Retina (tissue), 1 donor: ENCODE data around the gene TRIO.

Experiments
- DNase-seq: peaks from one replicate; pipeline ENCODE4 v3.0.0-alpha.2; 2016

The TRIO gene

DNA sequence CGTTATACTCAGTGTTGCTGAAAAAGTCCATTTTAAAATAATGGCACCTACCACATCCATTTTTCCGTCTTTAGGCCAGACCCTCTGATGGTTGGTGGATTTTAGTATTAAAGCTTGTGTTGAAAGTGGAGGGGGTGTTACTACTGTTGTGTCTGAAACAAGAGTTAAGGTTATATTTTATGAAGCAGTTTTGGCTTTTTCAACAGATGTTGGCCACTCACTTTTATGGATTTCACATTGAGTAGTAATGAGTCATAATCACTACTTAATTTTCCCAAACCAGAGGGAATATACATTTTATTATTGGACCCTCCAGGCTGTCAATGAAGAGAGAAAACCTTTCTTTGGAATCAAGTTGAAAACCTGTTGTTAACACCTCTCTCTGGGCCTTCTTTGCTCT lies 88.0 kb downstream of the TRIO start:
- DNase-seq, result no peak

DNA sequence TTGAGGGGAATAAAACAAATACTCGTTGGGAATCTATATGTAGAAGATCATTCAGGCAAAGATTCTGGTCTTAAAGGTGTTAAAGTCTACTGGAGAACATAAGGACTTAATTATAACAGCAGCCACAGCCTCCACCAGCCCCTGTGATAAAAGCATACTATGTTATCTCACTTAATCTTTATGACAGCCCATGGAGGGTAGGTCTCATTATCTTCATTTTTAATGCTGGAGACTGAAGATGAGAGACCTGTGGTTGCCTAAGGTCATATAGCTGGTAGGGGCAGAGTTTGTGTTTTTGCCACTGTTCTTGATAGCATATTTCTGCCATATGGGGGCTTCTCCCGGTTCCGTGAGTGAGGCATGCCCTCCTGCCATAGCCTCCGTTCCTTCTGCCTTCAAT lies 88.7 kb downstream of the TRIO start:
- DNase-seq, result no peak

DNA sequence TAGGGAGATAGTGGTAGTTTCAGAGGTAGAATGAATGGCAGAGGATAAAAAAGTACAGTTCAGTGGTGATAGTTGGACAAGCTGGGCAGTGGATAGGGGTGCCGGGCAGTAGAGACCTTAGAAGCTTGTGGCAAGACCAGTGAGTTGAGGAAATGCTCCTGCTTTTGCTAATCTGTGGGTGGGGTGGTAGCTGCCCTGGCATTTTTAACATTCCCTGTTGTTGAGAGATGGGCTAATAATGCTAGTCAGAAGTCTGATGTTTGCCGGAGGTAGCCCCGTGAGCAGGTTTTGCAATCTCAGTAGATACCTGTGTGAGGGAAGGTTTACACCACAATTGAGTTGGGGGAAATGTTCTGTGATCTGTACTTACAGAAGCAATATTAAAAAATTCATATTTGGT lies 91.1 kb downstream of the TRIO start:
- DNase-seq, result no peak

DNA sequence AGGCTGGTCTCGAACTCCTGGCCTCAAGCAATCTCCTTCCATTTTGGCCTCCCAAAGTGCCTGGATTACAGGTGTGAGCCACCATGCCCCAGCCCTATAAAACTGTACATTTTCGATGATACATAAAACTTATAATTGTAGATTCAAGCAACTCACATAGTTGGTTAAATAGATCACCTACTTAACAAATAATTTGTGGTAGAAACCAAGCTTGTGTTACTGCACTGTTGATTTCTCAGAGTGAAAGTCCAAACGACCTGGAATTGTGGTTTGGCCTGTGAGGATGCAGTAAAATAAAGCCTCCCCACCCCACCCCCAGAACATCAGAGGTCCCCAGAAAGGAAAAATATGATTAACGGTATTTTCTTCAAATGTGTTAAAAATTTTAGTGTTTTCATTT lies 92.7 kb downstream of the TRIO start:
- no peak for DNase-seq

DNA sequence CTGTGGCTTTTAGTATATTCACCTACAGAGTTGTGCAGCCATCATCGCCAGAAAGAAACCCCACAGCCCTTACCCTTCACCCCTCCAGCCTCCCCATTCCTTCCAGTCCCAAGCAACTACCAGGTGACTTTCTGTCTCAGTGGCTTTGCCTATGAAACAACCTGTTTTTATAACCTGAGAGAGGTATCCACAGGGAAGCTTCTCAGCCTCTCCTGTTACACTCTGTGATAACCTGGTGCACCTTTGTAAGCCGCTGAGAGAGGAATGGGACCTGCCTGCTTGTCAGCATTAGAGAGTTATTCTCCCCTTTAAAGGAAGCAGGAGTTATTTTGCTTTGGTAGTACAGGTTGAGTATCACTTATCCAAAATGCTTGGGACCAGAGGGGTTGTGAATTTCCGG lies 93.6 kb downstream of the TRIO start:
- DNase-seq, result no peak

DNA sequence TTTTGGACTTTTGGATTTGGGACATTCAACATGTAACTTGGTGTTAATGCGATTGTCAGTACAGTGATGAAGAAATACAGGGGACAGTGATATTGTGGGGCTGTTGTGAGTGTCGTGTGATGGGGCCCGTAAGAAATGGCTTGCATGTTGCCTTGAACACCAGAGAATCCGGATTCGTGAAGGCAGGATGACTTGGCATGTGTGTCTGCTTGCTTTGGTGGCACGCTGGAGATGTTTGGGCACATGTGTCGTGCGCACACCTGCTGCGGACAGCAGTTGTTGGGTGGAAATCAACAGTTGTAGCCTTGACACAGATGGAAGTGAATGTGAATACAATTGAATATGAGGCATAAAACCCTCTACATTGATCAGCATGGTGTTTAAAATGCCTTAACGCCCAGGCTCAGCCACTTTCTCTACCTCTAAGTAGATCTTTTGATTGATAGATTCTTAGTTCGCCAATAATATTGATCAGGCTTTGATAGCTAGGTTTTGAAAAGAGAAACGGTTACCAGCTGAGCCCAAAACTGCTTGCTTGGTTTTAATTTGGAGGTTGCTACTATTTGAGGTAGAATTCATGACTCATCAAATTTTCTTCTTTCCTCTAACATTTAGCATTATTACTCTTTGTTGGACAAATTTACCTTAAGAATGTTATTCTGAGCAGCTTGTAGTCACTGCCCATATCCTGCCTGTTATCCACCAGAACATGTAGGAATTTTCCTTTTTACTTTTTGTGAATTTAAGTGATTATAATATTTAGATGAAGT lies 94.4 kb downstream of the TRIO start:
- DNase-seq, result no peak

DNA sequence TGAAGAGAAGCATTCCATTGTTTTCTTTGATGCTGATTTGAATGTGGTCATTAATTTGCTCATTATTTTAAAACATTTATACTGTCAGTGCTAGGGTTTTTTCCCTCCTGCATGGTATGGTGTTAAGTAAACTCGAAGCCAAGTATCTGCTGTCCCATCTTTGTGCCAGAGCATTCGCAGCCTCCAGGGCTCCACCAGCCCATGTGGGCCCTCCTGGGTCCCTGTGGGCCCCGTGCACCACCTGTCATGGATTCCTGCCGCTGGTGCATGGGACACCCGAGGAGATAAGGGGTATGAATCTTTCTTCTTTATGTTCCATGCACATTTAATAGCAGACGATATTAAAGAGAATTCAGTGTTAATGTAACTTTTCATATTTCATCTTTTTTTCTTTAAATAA lies 95.1 kb downstream of the TRIO start:
- no peak for DNase-seq

DNA sequence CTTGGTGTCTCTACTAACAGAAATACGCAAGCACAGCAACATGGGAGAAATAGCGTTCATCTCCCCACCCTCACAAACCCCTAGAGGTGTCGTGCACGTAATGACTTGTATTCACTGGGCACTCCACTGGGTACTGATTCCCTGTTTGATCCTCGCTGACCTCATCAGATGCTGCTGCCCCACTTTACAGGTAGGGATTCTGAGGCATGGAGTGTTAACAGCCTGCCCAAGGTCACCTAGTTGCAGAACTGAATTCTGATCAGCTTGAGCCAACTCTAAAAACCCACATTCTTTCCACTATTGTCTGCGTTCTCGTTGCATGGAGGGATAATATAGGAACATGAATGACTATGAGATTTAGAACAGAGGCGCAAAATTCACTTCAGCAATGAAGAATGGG lies 96.3 kb downstream of the TRIO start:
- no peak for DNase-seq

DNA sequence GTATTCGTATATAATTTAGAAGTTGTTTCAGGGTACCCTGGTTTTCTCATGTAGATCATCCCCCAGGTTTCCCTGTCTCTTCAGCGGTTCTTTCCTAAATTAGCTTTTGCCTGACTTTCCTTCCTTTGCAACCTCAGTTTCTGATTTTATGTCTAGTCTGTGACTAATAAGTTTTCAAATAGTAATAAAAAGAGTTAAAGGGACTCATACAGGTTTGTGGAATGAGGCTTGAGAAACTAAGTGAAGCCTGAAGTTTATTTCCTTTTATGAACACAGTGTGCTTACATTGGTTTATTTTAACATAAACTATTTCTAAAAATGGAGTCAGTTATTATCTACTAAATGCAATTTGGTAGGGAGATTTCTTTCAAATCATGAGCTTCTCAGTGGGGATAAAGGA lies 96.8 kb downstream of the TRIO start:
- no peak for DNase-seq

DNA sequence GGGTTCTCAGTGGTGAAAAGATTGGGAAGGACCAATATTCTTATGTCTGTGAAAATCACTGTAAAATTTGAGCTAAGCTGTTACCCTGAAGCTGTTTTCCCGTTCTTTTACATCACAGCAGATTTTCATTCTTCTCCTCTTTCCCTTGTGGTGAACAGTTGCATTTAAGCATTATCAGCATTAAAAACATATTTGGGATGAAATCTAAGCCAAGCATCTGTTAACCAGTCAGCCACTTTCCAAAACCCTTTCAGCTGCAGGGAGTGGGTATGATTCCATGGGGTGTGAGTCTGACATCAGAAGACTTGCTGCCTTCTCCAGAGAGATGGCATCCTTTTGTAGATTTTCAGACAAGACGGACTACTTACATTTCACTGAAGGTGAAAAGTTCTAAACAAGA lies 97.2 kb downstream of the TRIO start:
- DNase-seq, result no peak

DNA sequence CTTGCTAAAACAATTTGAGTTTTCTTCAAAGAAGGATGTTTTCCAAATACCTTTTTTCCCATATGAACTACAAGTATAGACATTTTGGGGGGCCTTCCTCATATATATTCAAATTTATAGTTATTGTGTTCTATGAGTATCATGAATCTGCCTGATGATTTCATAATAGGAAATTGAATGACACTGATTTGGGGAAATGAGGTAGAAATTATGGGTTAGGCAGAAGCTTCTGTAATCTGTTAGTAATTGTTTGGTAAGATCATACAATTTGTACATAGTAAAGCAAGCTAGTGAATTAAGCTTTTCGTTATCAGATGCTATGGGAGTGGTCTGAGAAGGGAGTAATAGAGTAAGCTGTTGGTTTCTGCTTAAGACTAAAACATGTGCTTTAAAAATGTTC lies 98.0 kb downstream of the TRIO start:
- no peak for DNase-seq

DNA sequence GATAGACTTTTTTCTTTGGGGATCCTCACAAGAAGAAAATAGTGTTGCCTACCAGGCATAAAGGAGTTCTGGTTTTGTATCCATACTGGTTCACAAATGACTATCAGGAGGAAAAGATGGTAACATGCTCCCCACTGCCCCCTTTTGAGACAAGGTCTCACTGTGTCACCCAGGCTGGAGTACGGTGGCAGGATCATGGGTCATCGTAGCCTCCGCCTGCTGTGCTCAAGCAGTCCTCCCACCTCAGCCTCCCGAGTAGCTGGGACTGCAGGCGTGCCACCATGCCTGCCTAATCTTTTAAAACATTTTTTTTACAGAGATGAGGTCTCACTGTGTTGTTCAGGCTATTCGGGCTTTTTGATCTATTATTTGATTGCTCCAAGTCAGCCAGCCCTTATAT lies 99.3 kb downstream of the TRIO start:
- no peak for DNase-seq

DNA sequence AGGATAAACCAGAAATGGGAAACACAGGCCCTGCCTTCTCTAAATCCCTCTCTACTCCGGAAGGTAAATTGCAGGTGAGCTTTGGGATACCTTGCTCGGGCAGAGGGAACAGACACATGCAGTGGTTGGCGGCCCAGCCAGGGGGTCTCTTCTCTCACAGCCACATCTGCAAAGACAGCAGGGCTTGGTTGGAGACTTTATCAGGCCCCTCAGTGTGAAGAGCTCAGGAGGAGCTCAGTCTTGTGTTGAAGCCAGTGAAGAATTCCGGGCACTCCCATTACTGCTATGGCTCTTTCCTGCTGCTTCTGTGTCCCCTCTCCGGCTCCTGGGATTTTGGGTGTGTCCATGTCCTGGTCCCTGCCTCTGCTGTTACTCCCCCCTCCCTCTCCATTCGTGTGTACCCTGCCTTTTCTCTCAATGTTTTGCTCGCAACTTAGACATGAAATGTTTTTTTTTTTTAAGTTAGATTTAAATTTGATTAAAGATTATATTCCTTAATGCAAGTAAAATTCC lies 99.8 kb downstream of the TRIO start:
- DNase-seq, result no peak

DNA sequence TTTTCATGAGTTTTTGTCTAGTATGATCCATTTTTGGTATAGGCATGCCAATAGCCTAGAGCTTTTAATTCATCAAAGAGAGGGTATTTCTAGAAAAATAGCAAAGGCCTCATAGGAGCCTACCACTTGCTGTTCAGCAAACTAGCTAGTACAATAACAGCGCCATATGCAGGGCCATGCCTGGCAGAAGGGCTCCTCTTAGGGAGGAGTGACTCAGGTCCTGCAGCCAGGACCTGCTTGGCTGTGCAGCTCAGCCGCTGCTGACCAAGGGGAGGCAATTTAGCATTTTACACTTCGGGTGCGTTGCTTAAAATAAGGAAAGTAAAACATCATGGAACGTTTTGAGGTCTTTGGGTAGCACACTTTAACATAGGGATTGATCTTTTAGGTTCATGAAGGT lies 100.6 kb downstream of the TRIO start:
- DNase-seq, result no peak

DNA sequence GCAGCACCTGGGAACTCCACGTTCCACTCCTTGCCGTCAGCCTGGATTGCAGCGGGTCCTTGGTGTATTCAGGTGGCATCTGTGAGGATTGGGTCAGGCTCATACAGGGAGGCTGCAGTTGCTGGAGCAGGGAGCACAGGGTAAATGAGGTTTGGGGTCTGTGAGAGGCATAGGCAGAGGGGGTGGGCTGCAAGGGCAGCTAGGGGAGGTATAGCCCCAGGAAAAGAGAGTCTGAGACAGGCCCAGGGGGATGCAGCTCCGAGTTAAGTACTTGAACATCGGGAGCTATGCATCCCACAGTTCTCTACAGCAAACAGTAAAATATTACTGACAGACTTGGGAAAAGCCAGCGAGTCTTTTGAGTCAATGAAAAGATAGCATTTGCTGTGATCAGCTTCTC lies 101.6 kb downstream of the TRIO start:
- no peak for DNase-seq

DNA sequence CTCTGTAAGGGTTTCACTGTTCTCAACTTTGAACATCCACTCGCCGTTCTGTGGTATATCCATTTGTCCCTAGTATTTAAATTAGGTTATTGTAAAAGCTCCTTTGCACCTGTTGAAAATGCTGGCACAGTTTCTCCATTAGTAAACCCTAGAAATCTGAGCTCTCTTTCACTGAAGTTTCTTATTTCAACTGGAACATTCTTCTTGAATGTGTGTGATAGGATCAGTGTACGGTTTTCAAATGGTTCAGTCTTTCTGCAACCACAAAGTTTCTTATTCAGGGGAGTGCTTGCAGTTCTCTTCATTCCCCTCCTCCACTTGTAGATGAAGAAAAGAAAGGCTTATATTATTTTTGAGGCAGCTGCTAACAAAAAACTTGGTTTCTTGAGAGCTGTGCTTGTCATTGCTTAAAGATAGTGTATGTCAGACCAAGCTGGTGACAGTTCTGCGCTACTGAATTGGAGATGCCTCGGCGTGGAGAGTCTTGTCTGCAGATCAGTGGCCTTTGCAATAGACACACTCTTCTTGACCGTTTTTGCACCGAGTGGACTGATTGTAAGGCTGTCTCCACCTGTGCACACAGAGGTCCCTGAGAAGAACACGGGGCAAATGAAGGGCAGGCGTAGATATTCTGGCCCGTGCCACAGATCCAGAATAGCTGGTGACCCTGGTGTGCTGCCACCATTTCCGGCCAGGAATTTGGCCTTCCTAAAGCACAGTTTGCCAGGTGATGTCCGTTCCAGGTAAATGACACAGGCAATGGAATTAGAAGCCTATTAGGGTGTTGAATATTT lies 102.2 kb downstream of the TRIO start:
- no peak for DNase-seq

DNA sequence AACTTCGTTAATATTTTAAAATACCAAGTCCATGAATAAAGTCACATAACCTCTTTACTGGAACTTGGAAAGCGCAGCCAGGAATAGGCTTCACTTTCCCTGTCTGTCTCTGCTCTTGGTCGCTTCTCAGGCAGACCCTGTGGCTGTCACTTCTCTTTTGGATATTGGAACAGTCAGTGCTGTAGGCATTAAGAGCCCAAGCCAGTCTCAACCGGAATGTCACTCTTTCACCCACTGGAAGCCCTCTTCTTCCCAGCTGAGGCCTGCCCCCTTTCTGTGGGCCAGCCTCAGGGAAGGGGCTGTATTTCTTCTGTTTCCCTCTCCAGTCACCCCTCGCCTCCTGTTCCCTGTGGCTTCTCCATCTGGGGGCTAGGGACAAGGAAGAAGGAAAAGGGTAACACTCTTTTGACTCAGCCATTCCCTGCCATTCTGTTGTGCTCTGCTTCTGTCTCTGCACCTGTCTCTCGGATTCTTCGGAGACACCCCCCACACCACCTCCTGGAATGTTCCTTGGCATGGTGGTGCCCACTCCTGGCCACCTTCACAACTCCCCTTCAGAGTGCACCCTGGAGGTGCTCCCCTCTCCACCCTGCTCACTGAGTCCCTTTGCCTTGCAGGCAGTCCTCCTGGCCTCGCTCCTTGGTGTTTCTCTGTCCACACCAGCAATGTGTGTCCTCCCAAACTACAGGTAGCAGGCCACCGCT lies 103.4 kb downstream of the TRIO start:
- peak; percentile 45 for DNase-seq

DNA sequence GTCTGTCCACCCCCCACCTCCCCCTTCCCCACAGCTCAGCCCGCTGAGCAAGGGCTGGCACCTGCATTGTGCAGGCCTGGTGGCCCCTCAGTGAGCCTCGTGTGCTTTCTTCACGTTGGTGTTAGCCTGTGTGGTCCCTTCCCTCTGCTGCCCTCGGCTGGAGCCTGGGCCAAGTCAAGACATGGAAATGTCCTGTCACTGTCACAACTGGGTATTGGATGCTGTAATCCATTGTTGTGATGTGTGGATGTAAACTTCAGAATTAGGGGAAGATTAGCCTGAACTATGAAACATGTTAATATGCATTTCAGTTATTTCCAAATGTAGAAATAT lies 103.9 kb downstream of the TRIO start:
- DNase-seq, result no peak

DNA sequence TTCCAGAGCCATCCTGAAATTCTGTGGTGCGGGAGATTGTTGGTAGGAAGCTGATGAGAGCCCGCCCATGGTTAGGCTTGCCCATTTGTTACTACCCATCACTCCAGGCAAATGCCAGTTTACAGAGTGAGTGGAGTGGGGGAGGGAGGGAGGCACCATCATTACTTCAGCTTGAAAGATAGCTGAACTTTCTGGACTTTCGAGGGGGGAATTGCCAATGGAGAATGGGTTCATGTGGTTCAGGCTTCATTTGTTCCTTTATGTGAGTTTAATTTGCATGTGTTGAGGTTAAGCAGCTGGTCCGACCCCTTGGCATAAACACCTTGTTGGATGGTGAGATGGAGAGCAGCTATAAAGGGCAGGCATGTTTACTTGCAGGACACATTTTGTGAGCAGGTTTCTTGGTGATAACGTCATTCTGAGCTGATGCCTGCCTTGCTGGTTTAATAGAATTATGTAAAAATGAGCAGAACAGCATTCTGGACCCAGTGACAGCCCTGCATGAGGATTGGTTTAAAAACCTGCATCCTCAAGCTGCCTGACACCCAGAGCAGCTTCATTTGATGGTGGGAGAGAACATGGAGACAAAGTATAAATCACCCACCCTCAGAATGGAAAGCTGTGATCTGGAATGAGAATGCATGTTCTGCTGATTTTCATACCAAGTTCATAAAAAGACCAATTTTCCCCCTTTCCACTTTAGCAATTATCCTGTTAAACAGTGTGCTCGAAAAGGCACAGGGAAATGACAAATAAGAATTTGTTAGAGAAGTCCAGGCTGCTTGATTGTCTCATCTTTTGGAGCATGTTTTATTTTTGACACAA lies 106.3 kb downstream of the TRIO start:
- DNase-seq, result no peak

DNA sequence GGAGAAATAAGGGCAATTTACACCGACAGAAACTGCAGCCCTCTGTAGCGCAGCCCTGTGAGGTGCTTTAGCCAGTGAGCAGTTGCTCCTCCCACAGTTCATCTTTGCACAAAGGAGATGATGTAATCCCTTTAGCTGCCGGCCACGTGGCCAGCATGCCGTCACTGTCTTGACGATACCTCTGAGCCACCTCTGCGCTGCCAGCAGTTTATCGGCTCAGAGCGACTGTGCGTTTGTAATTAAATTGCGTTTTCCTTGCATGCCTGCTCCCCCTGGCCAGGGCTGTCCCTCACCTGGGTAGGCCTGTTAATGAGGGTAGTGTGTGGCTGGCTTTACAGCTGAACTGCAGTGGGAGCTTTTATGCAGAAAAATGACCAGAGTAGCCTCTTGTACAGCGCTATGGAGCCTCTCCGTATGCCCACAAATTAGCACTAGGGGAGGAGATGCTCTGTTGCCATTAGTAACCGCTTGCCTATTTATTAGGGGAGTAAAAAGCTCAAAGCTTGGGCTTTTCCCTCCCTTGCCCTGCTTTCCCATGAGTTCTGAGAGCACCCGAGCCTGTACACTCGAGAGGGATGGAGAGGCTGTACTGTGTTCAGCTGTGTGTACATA lies 107.0 kb downstream of the TRIO start:
- peak; percentile 91 for DNase-seq

DNA sequence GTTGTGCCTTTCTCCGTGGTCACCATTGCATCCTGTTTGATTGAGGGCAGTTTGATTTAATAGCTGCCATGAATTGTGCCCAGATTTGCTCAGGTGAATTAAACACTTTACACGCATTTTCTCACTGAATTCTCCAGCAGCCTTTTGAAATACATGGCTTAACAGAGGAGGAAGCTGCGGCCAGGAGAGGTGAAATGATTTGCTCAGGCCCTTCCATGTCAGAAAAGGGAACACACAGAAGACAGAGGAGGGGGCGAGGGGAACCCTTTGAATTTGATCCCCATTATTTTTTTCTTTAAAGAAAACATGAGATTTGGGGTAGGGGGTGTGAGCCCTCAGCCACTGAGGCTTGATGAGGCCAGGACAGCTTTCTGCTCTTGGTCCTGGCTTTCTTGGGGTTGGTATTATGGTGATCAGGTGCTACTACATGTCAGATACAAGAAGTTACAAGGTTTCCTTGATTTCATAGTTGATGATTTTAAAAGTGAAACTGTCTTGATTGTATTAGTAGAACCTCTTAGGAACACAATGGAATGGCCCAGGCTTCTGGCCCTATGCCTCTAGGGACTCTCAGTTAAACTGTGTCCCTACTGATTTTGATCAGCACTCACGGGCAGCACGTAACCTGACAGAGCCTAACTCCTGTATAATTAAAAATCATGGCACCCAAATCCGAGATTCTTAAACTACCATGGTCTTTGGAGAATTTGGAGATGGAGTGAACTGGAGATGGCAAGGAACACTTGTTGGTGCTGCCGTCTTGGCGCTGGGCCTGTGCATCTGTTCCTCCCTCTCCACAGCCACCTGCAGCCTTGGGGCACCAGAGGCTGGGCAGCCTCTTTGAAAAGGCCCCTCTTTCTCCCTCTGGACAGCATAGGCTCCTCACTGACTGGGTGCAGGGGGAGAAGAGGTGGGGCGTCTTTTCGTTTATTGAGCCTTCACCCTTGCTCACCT lies 107.9 kb downstream of the TRIO start:
- DNase-seq, result no peak
